HG02884 (cell line): Measurements from ENCODE around the gene MED8.

Source experiments
- ATAC-seq: cut with Tn5 transposase; IDR thresholded peaks from one replicate; pipeline ENCODE4 v1.9.1; 2021; ENCODE audit warnings: mild to moderate bottlenecking, moderate library complexity; ENCODE audit not compliant: unreplicated experiment

Gene MED8

DNA sequence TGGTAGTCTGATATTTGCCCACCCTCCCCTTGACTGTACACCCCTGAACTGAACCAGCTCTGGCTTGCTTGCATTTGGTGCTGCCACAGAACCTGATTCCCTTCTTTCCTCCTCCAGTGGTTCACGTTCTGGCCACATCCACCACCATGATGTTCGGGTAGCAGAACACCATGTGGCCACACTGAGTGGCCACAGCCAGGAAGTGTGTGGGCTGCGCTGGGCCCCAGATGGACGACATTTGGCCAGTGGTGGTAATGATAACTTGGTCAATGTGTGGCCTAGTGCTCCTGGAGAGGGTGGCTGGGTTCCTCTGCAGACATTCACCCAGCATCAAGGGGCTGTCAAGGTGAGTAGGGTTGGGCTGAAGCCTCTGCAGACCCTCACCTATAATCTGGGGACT is 29.0 kb downstream of the MED8 start:
- ATAC-seq: no peak

DNA sequence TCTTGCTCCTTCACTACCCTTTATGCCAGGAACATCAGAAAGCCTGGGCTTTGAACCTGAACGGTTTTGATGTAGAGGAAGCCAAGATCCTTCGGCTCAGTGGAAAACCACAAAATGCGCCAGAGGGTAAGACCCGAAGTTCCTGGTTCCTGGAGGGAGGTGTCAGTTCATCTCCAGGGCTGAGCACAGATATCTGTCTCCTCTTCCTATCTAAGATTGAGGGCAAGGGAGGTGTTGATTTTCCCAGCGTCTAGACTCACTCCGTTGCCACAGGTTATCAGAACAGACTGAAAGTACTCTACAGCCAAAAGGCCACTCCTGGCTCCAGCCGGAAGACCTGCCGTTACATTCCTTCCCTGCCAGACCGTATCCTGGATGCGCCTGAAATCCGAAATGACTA is 29.9 kb downstream of the MED8 start:
- no peak for ATAC-seq

DNA sequence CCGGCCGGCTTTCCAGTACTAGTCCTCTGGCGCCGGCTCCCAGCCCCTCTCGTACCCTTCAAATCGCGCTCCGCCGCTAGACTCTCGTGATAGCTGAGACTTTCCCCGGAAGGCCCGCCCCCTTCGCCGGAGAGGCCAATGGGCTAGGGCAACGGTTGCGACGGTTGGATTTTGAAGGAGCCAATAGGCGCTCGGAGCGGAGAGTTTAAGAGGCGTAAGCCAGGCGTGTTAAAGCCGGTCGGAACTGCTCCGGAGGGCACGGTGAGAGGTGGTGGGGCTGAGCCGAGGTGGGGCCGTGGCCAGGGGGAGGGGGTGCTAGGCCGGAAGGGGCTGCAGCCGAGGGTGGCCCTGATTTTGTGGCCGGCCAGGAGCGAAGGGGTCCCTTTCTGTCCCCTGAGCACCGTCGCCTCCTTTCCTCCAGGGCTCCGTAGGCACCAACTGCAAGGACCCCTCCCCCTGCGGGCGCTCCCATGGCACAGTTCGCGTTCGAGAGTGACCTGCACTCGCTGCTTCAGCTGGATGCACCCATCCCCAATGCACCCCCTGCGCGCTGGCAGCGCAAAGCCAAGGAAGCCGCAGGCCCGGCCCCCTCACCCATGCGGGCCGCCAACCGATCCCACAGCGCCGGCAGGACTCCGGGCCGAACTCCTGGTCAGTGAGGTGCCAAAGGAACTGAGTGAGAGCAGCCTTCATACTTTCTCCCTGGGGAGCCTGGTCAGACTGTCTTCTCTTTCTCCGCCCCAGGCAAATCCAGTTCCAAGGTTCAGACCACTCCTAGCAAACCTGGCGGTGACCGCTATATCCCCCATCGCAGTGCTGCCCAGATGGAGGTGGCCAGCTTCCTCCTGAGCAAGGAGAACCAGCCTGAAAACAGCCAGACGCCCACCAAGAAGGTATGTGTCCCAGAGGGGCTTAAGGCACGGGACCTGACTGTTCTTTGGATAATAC is 30.6 kb downstream of the MED8 start, which contains the start of gene CDC20:
Gene CDC20, plus strand, starts transcription at position 236 of the 948 bp plus-strand sequence. Its CDS starts 235 bp downstream, at position 471.
- ATAC-seq: peak; percentile 93

DNA sequence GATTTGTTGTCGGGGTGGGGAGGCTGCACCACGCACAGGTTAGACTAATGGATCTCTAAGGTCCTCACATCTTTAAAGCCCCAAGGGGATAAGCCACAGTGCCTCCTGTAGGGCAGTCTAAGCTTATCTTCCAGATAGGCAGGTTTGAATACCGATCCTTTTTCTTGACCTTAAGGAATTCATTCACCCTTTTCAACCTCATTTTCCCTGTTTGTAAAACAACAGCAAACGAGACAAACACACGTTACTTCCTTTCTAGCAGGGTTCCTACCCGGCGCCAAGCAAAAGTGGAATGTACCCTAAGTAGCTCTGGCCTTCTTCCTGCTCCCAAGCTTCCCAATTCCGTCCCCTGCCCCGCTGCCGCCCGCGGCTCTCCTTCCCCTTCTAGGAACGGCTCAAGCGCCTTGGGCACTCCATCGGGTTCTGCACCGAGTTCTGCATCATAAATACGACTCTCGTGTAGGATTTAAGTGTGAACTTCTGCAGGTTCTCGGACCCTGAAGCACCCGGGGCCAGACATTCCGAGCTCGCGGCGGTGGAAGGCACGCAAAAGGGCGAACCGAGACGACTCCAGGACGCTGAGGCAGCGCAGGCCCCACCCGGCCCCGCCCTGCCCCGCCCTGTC is 31.4 kb downstream of the MED8 start:
- peak; percentile 10 for ATAC-seq

DNA sequence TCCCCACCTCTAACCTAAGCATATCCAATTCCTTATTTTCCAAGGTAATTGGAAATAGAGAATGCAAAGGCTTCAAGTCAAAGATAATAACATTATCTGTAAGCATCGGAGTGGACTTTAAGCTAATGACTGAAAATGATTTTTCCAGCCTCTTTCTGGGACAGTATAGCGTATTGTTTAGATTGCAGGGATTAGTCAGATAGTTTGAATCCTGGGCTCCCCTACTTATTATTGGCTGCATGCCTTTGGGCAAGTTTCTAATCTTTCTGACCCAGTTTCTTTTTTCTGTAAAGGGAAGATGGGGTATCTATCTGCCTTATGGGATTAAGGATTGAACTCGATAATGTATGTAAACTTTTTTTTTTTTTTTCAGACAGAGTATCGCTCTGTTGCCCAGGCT is 32.3 kb downstream of the MED8 start:
- ATAC-seq: no peak

DNA sequence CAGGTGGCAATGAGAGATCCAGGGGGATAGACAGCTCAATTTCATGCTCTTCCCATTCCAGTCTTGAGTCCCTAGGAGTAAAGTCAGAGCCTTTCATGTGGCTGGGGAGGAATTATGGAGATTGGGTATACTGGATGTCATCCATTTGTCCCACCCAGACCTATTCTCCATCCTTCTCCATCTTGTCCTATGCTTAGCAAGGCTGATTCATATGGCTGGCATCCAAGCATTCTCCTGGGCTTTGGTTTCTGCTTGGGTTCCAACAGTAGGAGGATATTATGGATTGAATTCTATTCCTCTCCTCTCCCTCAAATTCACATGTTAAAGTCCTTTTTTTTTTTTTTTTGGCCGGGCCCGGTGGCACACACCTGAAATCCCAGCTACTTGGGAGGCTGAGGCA is 34.7 kb downstream of the MED8 start:
- ATAC-seq: no peak

DNA sequence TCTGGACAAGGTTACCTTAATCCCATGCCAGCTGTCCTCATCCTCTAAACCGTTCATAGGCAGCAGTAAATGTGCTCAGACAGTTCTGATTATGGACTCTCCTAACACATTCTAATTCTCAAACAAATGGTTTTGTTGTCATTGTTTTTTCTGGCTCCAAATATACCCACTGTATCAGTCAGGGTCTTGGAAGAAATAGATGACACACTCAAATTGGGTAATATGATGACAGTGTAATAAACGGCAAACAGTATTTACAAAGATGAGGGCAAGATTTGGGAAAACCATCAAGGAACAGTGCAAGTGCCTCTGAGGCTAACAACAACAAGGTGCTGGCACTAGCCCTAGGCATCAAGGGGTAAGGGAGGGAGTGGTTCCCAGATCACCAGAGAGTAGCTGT is 35.1 kb downstream of the MED8 start:
- ATAC-seq: no peak

DNA sequence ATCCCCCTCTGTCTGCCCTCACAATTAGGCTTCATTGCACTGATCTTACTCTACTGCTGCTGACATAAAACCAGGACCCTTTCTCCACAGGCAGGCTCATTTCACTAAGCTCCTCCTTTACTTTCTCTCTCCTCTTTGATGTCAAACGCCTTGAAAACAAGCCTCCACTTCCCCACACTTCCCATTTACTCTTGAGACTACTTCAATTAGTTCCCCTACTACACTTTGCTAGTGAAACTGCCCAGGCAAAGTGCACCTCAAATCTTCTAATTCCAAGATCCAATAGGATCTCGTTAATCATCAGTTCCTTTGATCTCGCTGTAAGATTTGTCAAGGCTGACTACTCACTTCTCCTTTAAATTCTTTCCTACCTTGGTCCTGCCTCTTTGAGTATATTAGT is 36.7 kb downstream of the MED8 start:
- no peak for ATAC-seq

DNA sequence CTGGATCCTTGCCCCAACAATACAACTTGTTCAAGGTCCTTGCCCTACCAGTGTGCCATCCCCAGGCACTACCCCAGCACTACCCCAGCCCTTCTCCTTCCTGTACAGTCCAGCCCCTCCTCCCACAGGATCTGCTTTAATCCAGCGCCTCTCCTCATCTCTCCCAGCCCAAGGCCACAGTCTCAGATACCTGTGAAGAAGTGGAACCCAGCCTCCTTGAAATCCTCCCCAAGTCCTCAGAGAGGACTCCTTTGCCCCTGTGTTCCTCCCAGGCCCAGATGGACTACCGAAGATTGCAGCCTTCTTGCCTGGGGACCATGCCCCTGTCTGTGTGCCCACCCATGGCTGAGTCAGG is 37.3 kb downstream of the MED8 start:
- no peak for ATAC-seq

DNA sequence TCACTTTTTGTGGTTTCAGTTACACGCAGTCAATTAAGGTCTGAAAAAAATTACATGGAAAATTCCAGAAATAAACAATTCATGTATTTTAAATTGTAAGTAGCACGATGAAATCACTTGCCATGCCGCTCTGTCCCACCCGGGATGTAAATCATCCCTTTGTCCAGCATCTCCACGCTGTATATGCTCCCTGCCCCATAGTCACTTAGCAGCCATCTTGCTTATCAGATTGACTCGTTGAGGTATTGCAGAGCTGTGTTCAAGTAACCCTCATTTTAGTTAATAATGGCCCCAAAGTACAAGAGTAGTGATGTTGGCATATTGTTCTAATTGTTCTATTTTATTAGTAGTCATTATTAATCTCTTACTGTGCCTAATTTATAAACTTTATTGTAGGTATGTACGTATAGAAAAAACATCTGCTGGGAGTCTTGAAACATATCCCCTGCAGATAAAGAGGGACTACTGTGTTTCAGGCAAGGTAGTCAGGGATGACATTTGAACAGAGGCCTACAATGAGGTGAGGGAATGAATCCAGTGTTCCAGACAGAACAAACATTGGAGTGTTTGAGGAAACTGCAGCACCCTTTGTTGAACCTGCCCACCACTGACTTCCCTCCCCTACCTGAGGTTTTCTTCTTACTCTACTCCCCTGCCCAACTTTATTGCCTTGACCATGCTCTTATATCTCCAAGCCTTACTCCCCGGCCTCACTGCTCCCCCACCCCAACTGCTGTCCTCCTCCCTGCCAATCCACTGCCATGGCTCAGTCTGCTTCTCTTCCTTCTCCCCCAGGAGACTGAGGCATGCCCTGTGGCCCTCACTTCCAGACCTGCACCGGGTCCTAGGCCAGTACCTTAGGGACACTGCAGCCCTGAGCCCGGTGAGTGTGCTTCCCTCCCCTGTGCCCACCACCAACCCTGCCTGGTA is 37.9 kb downstream of the MED8 start:
- ATAC-seq: no peak

DNA sequence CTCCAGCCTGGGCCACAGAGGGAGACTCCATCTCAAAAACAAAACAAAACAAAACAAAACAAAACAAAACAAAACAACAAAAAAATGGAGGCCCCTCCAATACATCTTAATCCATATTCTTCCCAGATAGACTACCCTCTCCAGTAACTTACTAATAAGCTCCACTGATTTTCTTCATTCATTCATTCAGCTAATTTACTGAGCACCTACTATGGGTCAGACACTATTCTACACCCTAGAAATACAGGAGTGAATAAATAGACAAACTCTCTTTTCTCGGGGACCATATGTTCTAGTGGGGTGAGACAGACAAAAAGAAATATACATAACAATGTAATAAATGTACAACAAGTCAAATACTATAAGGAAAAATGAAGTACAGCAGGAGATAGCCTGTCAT is 38.6 kb downstream of the MED8 start:
- no peak for ATAC-seq

DNA sequence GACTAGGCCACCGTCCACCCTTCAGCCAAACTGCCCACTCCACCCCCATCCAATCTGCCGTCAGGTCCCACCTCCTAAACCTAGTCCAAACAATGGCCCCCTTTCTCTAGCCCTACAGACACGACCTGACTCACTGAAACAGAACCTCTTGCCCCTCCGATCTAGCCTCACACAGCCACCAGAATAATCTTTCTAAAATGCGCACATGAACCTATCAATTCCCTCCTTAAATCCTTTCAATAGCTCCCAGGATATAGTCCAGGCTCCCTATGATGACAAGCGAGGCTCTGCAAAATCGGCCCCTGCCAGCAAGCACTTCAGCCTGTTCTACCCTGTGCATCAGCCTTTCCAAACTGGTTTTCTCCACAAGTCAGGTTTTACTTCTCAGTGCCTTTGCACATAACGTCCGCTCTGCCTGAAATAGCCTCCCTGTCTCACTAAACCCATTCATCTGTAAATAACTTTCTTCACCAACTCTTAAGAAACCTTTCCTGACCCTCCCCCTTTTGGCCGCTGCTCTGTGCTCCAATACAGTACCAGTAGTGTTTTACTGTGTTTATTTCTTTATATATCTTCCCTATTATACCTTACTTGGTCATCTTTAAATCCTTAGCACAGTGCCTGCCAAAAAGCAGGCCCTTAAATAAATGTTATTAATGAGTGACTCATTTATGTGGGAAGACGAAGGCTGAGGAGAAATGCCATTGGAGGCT is 39.9 kb downstream of the MED8 start:
- ATAC-seq: no peak

DNA sequence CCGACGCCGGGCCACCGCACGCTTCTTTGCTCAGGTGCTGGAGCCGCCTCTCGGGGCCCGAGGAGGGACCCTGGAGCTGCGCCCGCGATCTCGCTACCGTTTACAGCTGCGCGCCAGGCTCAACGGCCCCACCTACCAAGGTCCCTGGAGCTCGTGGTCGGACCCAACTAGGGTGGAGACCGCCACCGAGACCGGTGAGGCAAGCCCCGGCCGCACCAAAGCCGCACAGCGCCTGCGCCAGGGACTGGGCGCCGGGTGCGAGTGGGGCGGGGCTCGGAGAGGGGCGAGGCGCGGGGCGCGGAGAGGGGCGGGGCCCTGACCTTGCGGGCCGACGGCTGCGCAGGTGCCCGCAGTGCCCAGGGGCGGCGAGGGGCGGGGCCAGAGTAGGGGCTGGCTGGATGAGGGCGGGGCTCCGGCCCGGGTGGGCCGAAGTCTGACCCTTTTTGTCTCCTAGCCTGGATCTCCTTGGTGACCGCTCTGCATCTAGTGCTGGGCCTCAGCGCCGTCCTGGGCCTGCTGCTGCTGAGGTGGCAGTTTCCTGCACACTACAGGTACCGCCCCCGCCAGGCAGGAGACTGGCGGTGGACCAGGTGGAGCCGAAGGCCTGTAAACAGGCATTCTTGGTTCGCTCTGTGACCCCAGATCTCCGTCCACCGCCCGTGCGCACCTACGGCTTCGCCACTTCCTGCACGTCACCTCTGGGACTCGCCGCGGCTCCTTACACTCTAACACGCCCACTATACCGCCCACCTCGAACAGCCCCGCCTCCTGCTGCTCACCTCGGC is 40.6 kb downstream of the MED8 start:
- ATAC-seq: no peak

DNA sequence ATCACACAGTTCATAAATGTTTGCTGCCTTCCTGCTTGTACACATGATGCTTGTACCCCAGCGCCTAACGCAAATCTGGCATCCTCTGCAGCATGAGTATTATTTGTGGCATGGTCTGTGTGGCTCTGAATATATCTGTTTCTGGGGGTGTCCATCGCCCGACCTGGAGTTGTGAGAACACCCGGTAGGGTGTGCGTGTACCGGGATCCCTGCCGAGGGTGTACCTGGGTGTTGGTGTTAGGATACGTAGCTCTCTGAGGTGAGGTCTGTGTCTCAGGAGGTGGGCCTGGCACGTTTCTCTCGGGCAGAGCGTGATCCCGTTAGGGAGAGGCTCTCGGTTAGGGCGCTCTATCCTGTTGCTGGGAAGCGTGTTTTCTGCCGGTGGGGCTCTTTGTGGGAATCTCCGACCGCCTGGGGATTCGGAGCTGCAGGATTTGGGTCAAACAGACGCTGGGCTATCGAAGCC is 41.2 kb downstream of the MED8 start:
- no peak for ATAC-seq

DNA sequence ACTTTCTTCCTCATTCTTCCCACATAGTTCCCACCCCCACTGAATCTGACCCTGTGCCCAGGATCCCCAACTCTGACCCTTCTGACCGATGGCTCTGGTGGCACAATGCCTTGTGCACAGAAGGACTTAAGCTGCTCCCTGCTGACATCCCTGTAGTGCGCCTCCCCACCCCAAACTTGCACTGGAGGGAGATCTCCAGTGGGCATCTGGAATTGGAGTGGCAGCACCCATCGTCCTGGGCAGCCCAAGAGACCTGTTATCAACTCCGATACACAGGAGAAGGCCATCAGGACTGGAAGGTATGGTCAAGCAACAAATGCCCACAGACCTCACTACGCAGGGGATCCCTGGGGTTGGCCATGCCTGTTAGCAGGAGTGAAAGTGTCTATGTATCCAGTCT is 43.0 kb downstream of the MED8 start:
- no peak for ATAC-seq

DNA sequence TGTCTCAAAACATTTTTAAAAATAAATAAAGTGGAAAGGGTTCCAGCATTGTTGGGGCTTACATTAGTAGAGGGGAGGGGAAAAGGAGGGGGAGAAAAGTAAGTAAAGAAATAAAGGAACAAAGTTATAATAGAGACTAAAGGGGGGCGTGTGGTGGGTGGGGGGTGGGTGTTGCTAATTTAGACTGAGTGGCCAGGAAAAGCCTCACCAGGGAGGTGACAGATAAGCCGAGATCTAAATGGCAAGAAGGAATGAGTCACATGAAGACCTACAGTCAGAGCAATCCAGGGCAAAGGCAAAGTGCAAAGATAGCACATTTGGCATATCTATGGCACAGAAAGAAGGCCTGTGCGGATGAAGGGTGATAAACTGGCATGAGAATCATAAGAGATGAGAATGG is 44.5 kb downstream of the MED8 start:
- no peak for ATAC-seq

DNA sequence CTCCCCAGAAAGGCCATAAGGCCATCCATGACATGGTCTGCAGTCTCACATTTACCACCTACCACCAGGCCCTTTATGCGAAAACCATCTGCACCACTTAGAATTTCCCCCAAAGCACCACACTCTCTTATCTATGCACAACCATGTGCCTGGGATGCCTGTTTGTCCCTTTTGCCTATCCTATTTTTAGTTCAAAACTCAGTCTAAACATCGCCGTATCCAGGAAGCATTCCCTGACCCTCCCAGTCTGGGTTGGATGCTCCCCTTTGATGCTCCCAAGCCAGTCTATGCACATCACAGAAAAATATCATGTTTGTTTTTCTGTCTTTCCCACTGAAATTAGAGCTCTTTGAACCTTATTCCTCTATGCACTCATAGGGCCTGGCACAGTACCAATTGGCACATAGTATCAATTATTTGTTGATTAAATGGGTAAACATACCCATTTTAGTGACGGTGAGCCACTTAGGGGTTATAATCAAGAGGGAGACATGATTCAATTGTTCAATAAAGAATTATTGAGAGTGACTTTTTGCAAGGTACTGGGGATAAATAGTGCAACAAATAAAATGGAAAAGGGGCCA is 45.2 kb downstream of the MED8 start:
- ATAC-seq: no peak

DNA sequence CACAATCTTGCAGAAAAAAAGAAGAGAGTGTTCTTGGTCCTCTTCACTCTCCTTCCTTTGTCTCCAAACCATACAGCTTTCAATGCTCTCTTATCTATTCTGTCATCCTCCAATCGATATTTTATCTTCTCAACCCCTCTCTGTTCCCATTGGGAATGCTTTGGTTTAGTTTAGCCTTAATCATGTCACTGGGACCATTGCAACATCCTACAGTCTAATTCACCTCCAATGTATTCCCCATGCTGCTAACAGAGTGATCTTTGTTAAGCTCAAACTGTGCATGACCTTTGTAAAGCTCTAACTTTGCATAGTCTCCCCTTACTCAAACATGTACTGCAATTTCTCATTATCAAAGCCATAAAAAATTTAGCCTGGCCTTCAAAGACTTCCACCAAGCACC is 49.0 kb downstream of the MED8 start:
- ATAC-seq: no peak

DNA sequence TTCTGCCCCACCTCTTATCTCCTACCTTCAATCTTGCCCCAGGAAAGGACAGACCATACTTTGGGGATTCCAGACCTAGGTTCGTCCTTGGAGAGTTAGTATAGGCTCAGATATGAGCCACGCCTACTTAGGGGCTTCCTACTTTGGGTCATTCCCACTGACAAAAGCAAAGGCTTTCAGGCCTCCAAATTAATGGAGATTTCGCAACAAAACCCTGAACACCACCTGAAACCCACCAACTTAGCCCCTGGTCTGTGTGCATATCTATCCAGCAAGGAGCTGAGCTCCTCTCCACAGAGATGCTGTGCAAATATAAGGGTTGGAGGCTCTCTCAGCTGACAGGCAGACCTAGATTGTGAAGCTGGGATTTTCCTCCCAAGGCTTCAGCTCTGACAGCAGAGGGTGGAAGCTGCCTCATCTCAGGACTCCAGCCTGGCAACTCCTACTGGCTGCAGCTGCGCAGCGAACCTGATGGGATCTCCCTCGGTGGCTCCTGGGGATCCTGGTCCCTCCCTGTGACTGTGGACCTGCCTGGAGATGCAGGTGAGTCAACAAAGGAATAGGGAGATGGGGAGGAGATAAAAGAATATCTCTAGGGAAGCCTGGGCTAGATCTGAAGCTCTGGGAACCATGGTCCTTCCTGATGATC is 49.9 kb downstream of the MED8 start:
- no peak for ATAC-seq
